CD4-positive, alpha-beta T cell treated with Interferon alpha-2 for 1 hour (primary cell): ENCODE data around the gene LCE3A.
A peak's percentile ranks its signal among the peaks of the same experiment; 100 is the strongest.
"Not testable (repeated sequence)": the region's sequence is repeated elsewhere in the genome, so short reads cannot be mapped to it uniquely, and the experiment has no call there.

Source experiments
- DNase-seq, 2 donors: peaks; one replicate each; pipeline ENCODE4 v3.0.0-alpha.2; 2020 to 2022

The LCE3A gene, protein sequence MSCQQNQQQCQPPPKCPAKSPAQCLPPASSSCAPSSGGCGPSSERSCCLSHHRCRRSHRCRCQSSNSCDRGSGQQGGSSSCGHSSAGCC

DNA sequence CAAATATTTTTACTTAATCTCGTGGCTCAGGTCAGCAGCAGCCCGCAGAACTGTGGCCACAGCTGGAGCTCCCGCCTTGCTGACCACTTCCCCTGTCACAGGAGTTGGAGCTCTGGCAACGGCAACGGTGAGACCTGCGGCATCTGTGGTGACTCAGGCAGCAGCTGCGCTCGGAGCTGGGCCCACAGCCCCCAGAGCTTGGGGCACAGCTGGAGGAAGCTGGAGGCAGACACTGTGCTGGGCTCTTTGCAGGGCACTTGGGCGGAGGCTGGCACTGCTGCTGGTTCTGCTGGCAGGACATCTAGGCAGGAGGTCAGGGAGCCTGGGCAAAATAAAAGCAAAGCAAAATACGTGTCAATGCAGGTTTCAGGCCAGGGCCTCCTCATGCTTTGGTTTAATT lies at the start of gene LCE3A:
LCE3A (minus strand) TSS at position 301 of the 400 bp plus-strand sequence; CDS start at position 301, 0 bp downstream.
- DNase-seq, result no peak

DNA sequence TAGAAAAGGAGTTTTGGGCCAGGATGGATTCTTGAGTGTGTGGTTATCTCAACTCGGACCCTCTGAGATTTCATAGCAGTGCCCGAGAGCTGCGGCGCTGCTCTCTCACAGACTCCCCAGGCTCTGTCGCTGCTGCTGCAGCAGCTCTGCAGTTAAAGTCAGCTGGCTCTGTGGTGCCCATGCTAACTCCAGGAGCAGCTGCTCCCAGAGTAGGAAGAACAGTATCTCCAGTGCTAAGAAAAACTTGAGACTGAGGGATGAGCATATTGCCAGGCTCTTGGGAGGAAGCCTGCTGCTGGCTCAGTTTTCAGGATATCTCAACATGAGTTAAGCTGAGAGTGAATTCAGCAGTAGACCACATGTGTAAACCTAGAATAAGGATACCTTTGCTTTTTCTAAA lies 44.7 kb upstream of the LCE3A start:
- no peak for DNase-seq

DNA sequence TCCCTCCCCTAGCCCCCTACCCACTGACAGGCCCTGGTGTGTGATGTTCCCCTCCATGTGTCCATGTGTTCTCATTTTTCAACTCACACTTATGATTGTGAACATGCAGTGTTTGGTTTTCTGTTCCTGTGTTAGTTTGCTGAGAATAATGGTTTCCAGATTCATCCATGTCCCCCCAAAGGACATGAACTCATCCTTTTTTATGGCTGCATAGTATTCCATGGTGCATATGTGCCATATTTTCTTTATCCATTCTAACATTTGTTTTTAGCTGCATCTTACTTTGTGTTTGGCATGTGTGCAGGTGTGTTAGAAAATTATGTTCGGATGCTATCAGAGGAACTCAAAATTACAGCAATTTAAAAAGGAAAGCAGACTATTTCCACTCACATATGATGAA lies 43.3 kb upstream of the LCE3A start:
- not testable (repeated sequence) for DNase-seq

DNA sequence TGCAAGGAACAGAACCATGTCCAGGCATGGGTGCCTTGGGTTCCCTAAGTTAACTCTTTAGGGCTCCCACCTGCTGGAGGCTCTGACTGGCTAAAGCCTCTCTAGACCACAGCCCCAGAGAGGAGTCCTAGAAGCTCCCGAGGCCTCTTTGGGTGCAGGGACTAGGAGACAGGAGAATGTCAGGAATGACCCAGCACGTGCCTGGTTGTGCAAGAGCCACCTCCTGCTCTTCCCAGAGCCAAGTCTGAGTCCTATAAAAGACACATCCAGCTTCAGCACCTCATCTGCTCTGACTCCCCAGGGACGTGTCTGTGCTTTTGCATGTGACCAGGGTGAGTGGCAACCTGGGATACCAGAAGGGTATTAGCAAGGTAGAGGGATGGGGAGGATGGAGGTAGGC lies 40.2 kb upstream of the LCE3A start, which contains the start of gene LCE2D:
LCE2D (plus strand) TSS at position 283 of the 400 bp plus-strand sequence. CDS start 726 bp downstream, outside the sequence.
- no peak for DNase-seq

DNA sequence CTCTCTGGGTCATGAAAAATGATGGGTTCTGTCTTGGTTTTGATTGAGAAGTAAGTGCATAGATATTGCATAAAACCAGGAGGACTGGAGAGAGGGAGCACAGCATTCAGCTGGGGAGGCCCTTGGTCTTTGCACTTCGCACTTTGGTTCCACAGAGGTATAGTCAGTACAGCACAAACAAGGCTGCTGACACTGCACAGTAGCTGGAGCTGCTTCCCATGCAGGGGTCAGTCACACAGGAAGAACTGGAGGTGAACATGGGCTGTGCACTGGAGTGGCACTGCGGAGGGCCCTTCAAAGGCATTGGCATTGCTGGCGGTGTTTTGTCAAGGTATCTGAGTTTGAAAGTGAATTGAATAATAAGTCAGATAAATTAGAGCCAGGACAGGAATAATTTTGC lies 35.7 kb upstream of the LCE3A start:
- DNase-seq, result no peak

DNA sequence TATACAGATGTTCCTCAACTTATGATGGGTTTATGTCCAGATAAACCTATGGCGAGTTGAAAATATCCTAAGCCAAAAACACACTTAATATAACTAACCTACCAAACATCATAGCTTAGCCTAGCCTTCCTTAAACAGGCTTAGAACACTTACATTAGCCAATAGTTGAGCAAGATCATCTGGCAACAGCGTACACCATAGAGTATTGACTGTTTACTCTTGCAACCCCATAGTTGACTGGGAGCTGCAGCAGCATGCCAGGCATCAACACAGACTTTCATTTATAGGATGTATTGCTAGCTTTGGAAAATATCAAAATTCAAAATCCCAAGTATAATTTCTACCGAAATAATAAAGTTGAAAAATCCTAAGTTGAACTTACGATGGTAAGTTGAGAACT lies 34.8 kb upstream of the LCE3A start:
- DNase-seq, result no peak

DNA sequence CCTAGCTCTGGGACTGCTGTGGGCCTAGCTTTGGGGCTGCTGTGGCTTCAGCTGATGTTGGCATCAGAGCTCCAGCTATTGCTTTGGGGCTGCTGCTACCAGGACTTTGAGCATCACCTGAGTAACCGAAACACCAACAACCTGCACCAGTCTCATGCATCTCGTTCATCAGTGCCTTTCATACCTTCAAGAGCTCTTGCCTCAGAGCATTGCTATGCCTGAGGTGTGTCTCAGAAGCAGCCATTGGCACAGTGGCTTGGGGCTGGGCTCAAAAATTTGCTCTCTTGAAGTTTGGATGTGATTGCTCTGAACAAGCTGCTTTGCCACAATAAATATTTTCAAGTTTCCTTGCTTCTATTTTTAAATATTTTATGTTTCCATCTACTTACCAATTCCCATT lies 33.6 kb upstream of the LCE3A start:
- DNase-seq, result no peak

DNA sequence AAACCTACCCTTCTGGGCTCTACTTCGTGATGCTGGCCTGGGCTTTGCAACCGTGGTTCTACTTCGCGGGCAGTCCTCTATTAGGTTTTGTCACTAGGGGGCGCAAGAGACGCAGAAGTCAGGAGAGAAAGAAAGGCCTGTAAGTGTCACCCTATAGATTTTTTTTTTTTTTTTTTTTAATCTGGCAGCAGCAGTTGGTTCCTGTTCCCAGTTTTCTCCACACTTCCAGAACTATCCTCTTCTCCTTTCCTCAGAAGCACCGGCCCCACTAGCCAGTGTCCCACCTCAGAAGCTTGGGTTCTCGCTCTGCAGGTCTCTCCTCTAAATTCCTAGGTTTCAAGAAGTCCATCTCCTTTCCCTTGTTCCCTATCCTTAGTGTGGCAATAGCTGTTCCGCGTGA lies 31.2 kb upstream of the LCE3A start:
- peak; percentile 10 to 54 for DNase-seq

DNA sequence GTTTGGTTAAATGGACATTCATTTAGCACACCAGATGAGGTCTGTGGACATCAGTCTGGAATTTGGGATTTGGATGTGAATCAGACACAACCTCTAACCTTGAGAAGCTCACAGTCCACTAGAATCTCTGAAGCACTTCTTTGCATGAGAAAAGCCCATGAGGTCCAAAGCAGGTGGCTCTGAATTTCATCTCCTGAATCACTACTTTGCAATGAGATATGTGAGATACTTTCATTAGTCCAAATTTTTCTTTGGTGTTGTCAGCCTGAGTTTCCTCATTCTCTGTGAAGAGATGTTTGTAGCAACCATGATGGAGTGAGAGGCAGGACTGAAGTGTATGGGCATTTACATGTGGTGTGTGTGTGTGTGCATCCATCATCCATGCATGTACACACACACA lies 23.8 kb upstream of the LCE3A start:
- DNase-seq, result no peak

DNA sequence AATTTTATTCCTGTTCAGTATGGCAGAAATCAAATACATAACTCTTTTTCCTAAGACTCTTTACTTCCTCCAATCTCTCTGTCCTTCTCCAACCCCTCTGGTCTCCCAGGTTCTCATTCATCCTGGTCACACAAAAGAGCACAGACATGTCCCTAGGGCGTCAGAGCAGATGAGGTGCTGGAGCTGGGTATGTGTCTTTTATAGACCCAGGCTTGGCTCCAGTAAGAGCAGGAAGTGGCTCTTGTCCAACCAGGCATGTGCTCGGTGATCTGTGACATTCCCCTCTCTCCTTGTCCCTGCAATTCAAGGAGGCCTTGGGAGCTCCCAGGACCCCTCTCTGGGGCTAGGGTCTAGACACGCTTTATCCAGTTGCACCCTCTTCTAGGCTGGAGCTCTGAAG lies 22.2 kb upstream of the LCE3A start:
- DNase-seq, result no peak

DNA sequence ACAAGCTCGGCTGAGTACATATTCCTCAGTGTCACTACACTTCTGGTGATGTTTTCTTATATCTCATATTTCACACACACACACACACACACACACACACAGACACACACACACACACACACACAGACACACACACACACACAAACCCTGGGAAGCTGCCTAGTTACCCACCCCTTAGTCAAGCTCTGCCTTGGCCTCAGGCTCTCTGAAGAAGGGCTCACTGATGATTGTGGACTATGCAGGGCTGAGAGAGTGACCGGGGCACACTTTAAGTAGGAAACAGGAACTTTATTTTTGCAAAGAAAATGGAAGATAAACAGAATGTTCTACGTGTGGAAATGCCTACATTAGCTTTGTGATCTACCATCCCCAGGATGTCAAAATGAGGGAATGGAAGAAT lies 21.0 kb upstream of the LCE3A start:
- no peak for DNase-seq

DNA sequence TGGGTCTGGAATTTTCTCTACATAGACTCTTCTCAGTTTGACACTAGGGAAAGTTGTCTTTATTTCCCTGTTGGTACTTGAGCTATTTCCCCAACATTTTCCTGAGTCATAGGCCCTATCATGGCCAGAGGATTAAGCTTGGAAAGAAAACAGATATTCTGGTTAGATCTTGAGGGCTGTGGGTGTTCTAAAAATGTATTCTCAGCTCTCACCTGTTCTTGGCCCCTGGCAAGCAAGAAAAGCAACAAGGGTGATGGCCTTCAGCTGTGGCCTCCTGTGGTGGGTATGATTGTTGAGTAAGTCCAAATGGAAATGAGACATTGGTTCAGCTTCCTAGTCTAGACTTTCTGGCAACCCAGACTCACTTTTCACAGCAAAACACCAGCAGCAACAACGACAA lies 17.4 kb upstream of the LCE3A start:
- no peak for DNase-seq

DNA sequence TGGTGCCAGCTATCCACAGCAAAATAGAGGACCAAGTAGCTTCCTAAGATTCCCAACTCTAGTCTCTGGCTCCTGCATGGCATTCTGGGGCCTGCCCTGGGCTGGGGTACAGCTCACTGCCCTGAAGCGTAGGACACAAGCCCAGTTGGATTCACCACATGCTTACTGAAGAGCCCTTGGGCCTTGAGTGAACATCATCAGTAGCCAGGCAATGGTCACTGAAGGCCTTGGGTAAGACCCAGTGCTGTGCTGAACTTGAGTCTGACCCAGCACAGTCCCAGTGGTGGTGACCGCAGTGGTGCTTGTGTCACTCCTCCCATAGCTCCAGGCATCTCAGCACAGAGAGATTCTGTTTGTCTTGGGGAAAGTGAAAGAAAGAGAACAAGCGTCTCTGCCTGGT lies 7.7 kb upstream of the LCE3A start:
- DNase-seq, result no peak

DNA sequence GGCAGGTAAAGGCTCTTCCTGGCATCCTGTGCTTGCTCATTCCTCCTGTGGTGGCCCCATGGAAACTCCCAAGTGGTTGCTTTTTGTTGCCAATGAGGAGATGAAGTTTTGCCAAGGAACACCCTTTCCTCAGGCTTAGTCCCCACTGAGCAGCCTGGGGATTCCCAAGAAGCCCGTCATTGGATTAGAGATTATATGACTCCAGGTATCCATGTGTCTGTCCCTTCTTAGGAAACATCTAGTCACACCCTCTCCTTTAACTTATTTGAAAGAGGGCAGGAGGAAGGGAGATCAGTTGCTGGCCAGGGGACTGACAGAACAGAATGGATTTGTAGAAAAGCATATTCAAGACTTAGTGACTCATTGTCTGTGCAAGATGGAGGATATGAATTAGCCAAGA lies 3.8 kb upstream of the LCE3A start:
- no peak for DNase-seq

DNA sequence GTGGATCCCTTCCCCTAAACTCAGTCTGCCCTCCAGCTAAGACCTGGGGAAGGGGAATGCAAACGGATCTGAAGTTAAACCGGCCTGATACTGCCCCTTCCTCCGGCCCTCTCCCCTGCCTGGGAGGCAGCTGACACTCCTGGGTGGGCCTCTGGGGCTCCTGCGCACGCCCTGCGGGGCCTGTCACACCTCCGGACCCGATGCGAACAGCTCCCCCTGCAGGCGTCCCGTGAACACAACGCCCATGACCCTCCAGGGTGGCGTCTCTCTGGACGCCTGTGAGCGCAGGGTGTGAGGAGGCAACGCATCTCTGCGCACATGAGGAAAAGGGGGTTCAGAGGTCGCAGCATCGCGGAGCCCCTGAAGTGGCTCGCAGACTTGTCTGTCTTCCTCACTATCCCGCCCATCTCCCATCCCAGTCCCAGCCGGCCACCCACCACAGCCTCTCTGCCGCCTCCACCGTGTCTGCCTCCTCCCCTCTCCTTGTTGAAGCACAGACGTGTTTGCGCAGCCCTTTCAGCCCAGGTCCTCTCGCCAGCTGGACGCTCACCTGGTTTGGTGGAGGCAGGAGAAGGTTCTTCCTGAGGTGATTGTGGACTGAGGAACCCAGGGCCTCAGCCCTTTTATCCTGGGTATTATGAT lies 421 bp upstream of the LCE3A start:
- no peak for DNase-seq

DNA sequence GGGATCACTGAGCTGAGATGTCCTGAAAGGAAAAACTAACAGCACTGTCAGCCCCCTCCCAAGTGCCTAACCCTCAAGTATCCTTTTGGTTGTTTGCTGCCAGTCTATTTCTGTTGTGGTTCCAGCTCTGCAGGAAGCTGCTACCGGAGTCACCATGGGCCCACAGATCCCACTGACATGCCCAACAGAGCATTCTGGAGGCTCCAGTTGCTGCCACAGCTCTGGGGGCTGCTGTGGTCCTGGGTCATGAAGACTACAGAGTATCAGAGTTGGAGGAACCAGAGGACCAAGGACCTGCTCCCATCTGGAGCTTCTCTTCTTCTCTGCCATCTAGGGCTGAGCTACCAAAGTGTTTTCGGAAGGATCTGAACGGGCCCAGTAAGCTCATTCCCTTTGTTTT lies 910 bp downstream of the LCE3A start:
- DNase-seq, result no peak

DNA sequence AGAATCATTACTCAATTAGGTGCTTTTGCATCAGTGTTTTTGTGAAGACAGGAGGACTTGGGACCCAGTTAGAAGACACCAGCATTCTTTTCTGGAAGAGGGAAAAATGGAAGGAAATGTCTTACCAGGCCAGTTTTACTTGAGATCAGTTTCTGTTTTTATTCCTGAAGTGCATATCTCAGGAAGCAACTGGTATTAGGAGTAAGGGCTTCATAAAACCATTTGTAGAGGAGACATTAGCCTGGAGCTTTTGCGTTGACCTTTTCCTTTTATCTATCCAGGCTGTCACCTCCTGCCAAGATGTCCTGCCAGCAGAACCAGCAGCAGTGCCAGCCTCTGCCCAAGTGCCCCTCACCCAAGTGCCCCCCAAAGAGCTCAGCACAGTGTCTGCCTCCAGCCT lies 9.4 kb downstream of the LCE3A start, which contains the start of gene LCE3B:
LCE3B (plus strand) TSS at position 301 of the 400 bp plus-strand sequence; CDS start at position 301, 0 bp downstream.
- no peak for DNase-seq

DNA sequence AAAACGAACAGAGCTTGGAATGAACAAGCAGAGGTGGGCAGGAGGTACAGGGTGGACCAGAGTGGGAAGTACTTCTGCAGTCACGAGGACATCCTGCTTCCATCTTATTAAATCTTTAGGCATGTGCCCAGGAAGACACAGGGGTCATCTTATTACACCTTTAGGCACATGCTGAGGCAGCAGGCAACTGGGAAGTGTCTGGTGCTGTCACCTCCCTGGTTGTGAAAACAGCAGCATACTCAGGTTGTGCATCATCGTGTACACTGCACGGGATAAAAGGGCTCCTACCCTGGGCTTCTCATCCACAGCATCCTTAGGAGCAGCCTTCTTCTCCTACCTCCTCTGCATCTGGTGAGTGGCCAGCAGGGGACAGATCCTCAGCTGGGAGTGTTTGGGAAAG lies 23.0 kb downstream of the LCE3A start, which contains the start of gene LCE3C:
LCE3C (plus strand) TSS at position 301 of the 400 bp plus-strand sequence. CDS start 498 bp downstream, outside the sequence.
- DNase-seq, result no peak

DNA sequence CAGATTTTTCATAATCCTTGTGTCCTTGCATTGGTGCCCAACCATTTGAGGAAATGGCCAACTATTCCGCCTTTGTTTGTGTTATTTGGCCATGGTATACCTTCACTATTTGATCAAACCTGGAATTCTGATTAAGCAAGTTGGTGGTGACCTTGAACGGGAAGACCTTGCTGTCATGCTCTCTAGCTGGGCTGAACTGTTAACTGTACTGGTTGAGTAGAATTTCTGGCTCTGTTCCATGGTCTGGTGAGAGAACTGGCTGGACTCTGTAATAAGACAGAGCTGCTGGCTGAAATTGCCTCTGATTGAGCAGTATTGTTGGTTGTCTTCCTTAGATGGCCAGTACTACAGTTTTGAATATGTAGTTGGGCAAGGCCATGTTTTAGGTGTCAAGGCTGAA lies 25.9 kb downstream of the LCE3A start:
- no peak for DNase-seq

DNA sequence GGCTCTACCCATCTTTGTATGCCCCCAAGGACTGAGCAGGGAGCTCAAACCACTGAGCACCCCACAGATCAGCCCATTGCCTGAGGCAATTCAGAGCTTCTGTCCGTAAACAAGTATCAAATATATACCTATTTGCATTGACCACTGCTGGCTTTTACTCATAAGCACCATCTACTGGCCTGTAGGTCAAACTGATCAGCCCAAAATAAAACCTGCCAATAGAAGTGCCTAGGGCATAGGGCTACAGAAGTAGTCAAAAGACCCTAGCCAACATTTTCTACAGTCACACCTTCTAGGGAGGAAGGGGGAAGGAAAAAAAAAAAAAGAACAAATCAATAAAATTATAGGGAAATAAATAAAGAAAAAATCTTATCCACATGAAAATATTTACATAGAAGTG lies 37.3 kb downstream of the LCE3A start:
- DNase-seq, result no peak

DNA sequence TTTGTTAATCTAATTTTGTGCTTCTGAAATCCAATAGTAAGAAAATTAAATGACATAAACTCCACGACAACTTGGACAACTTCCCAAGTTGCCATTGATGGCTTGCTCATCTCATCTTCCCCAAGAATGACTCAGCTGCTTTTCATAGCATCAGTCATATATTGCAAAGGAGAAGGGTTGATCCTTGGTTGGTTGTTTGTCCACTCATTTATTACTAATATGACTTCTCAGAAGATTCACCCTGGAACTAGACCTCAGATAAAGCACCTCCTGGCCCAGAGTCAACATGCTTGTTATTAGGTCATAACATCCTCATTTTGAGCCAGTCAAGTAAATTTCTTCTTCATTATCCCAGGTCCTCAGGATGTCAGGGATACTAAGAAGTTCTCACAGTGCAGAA lies 40.3 kb downstream of the LCE3A start:
- no peak for DNase-seq

DNA sequence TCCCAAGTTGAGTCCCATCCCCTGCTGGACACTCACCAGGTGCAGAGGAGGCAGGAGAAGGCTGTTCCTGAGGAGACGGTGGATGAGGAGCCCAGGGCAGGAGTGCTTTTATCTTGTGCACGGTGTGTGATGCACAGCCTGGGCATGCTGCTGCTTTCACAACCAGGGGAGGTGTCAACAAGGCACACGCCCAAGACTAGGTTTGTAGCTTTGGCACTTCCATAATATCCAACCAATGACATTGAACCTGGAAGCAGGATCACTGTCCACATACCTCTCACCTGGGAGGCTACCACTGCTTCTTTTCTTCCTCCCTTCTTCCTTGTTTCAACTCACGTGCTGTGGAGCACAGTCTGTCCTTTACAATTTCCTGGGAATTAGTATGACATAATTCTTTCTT lies 42.5 kb downstream of the LCE3A start, which contains the start of gene LCE3D:
LCE3D (minus strand) TSS at position 84 of the 400 bp plus-strand sequence. CDS start 580 bp downstream, outside the sequence.
- DNase-seq, result no peak

DNA sequence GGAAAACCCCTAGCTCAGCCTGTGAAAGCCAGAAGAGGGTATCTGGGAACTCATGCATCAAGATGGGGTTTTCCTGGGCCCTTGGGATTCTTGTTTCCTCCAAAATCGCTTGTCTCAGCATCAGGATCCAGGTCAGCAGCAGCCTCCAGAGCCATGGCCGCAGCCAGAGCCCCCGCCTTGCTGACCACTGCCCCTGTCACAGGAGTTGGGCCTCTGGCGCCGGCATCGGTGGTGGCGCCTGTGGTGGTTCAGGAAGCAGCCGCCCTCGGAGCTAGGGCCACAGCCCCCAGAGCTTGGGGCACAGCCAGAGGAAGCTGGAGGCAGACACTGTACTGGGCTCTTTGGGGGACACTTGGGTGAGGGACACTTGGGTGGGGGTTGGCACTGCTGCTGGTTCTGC lies 43.4 kb downstream of the LCE3A start:
- not testable (repeated sequence) for DNase-seq

DNA sequence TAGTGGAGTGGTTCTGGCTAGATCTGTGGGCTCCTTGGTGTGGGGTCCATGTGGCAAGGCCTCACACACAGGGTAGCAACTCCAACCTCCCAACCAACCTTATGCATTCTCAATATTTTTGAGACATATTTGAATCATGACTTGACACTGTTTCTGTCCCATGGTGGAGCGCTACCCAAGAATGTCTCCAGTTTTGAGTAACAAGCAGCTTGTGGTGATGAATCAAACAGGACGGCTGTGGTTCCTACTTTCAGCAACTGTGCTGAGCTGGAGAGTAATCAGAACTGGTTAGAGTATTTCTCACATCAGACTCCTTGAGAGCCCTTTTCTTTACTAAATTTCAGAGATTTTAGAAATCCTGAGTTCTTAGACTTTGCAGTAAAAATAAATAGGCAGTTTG lies 45.7 kb downstream of the LCE3A start:
- DNase-seq, result no peak
